ENCODE measurements around the gene DNTT. TPM values are rescaled to one million over a fixed set of nuclear protein-coding genes. Genes with fewer than 3 reads are reported as not detected.

DNTT gene
- total RNA-seq, 4 donors from 2014 or later = not detected

DNA sequence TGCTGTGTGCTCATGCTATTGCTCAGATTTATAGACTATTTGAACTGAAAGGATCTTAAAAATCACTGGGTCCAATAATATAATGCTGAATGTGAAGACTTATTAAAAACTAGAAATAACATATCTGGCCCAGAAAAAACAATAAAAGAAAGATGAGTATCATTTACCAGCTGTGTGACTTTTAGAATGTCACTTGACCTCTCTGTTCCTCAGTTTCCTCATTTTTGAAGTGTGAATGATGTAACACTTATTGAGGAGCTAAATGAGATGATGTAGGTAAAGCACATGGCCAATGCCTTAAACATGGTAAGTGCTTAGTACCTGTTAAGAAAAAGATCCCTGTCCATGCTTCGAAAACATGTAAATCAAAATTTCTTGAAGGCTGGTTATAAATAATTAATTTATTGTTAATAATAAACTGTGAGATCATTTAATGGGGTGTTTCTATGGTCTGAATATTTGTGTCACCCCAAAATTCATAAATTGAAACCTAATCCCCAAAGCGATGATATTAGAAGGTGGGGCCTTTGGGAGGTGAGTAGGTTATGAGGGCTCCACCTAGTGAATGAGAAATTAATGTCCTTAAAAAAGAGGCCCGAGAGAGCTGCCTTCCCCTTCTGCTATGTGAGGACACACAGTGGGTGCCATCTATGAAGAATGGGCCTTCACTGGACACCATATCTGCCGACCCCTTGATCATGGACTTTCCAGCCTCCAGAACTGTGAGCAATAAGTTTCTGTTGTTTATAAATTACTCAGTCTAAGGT lies 13.0 kb downstream of the DNTT start:
- H3K27me3 ChIP-seq = no peaks in the 10 kb centered on the region
- intact Hi-C loops (cut with DNase I) = no loop called here
- no peak overlapping the region for H3K4me3 ChIP-seq
- H3K4me1 ChIP-seq = no peaks in the 10 kb centered on the region
- DNase-seq (ENCODE audit: extremely low spot score) = no peak
- no peaks in the 10 kb centered on the region for H3K9me3 ChIP-seq
- H3K27ac ChIP-seq (replicated peaks in 1 of 4) = no peak overlapping the region
- WGBS = 94% methylated on average over 4 of the region's 4 CpGs
- H3K36me3 ChIP-seq = no peaks in the 10 kb centered on the region
- TF ChIP-seq, protein P1, sequence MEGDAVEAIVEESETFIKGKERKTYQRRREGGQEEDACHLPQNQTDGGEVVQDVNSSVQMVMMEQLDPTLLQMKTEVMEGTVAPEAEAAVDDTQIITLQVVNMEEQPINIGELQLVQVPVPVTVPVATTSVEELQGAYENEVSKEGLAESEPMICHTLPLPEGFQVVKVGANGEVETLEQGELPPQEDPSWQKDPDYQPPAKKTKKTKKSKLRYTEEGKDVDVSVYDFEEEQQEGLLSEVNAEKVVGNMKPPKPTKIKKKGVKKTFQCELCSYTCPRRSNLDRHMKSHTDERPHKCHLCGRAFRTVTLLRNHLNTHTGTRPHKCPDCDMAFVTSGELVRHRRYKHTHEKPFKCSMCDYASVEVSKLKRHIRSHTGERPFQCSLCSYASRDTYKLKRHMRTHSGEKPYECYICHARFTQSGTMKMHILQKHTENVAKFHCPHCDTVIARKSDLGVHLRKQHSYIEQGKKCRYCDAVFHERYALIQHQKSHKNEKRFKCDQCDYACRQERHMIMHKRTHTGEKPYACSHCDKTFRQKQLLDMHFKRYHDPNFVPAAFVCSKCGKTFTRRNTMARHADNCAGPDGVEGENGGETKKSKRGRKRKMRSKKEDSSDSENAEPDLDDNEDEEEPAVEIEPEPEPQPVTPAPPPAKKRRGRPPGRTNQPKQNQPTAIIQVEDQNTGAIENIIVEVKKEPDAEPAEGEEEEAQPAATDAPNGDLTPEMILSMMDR (IDR thresholded peaks at IDR 0.05) = no peak
- TF ChIP-seq EP300 (IDR thresholded peaks at IDR 0.05) (no peak), POLR2AphosphoS5 (IDR thresholded peaks at IDR 0.05) (no peak), POLR2A (IDR thresholded peaks at IDR 0.05; ENCODE audit: low read depth) (no peak)

DNA sequence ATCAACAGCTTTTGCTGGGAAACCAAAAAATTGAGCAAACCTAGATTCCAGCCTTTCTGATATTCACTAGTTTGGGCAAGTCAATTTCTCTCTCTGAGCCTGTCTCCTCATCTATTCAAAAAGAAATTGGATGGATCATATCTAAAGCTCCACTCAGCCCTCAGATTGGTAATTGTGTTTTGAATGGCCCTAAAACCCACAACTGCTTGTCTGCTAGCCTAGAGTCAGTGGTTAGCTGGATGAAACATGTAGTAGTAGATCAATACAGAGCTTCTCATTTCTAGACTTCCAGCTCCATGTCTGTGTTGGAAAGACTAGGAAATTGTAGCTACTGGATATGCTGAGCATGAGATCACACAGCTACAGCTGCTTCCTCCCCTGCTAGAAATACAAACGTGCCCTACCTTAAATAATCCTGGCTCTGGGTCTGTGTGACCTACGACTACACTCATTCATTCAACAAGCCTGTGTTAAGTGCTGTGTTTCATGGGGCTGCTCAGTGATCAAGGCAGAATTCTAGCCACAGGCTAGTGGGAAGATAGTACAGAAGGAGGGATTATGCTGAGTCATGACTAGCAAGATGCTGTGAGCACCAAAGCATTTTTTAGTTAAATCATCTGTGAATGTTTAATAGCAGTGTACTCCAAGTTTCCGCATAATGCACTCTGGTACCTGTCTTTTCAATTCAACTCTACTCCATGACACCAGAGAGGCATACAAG lies 15.7 kb downstream of the DNTT start:
- DNase-seq (ENCODE audit: extremely low spot score) = no peak
- 36% methylated on average over 3 of the region's 3 CpGs for WGBS
- Histone ChIP-seq H3K9me3 (no peaks in the 10 kb centered on the region), H3K36me3 (no peaks in the 10 kb centered on the region), H3K4me3 (no peak overlapping the region), H3K27me3 (peaks cover 0 to 6% (median 0%) of the 10 kb centered on the region in 4 donors), H3K4me1 (no peaks in the 10 kb centered on the region), H3K27ac (replicated peaks in 1 of 4) (no peak overlapping the region)
- no peak for TF ChIP-seq POLR2A (IDR thresholded peaks at IDR 0.05; ENCODE audit: low read depth)
- TF ChIP-seq, protein P1 (IDR thresholded peaks at IDR 0.05) = no peak
- TF ChIP-seq POLR2AphosphoS5 (IDR thresholded peaks at IDR 0.05) = no peak
- no peak for TF ChIP-seq EP300 (IDR thresholded peaks at IDR 0.05)
- intact Hi-C loops (cut with DNase I) = no loop called here

DNA sequence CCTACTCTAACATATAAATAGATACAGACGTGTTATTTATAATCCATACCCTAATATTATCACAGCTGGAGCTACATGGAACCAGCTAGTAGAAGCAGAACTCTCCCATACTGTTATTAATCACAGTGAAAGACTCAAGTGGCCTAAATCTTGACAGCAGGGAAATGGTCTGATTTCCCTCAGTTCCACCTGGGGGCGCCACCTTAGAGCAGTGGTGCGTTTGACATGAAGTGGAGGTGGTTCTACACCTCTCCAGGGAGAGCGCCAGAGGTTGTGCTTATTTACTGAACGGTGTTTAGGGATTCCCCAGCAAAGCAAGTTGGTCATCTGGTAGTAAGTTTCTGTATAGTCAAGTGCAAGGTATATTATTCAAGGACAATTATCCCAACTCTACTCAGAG lies 17.6 kb downstream of the DNTT start:
- TF ChIP-seq EP300 (IDR thresholded peaks at IDR 0.05) = no peak
- no peaks in the 10 kb centered on the region for H3K4me1 ChIP-seq
- no peak overlapping the region for H3K27ac ChIP-seq (replicated peaks in 1 of 4)
- H3K9me3 ChIP-seq = no peaks in the 10 kb centered on the region
- peaks cover 0 to 18% (median 0%) of the 10 kb centered on the region in 4 donors for H3K27me3 ChIP-seq
- no peak overlapping the region for H3K4me3 ChIP-seq
- WGBS = 50% methylated on average over 5 of the region's 5 CpGs
- no peak for DNase-seq (ENCODE audit: extremely low spot score)
- intact Hi-C loops (cut with DNase I) = no loop called here
- no peaks in the 10 kb centered on the region for H3K36me3 ChIP-seq

DNA sequence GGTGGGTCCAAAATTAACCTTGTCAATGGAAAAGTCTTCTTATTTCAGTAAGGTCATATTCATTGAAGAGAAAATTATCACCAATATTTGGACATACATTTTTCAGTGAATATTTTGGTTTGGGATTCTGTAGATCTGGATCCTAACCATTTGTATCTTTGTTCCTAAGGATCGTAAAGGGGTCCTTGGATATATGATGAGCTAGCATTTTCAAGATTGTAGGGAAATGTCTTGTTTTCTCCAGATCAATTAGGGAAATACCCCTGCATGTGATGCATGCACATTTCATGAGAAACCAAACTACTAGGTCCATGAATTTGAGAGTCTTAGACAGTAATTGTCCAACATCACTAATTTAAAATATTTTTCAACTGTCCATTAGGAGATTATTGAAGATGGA lies 18.0 kb downstream of the DNTT start:
- Histone ChIP-seq H3K27ac (replicated peaks in 1 of 4) (no peak overlapping the region), H3K9me3 (no peaks in the 10 kb centered on the region), H3K4me3 (no peak overlapping the region), H3K27me3 (peaks cover 0 to 18% (median 0%) of the 10 kb centered on the region in 4 donors), H3K36me3 (no peaks in the 10 kb centered on the region), H3K4me1 (no peaks in the 10 kb centered on the region)
- DNase-seq (ENCODE audit: extremely low spot score) = no peak
- WGBS = 83% methylated on average over 1 of the region's 1 CpG
- no peak for TF ChIP-seq EP300 (IDR thresholded peaks at IDR 0.05)
- TF ChIP-seq, protein P1 (IDR thresholded peaks at IDR 0.05) = no peak
- no peak for TF ChIP-seq POLR2AphosphoS5 (IDR thresholded peaks at IDR 0.05)
- no peak for TF ChIP-seq POLR2A (IDR thresholded peaks at IDR 0.05; ENCODE audit: low read depth)
- intact Hi-C loops (cut with DNase I) = no loop called here

DNA sequence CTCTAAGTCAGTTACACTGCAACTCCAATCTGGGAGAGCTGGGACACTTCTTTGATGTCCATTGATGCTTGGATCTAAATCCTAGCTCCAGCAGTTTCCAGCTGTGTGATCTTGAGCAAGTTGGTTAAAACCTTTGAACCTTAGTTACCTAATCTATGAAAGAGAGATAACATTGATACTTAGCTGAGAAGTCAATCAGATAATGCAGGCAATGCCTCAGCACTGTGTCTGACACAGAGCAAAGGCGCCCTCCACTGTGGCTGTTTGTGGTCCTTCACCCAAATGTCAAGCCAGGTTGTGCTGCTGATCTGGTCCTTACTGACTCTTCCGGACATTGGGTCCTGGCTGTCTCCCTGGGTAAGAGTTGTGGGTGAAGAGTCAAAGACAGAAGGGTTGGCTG lies 20.2 kb downstream of the DNTT start:
- no peak for DNase-seq (ENCODE audit: extremely low spot score)
- H3K27me3 ChIP-seq = peaks cover 0 to 18% (median 0%) of the 10 kb centered on the region in 4 donors
- H3K9me3 ChIP-seq = no peaks in the 10 kb centered on the region
- H3K36me3 ChIP-seq = no peaks in the 10 kb centered on the region
- intact Hi-C loops (cut with DNase I) = no loop called here
- no peak overlapping the region for H3K27ac ChIP-seq (replicated peaks in 1 of 4)
- WGBS = 100% methylated on average over 1 of the region's 2 CpGs
- H3K4me3 ChIP-seq = no peak overlapping the region
- no peaks in the 10 kb centered on the region for H3K4me1 ChIP-seq
- TF ChIP-seq POLR2A (IDR thresholded peaks at IDR 0.05; ENCODE audit: low read depth) (no peak), EP300 (IDR thresholded peaks at IDR 0.05) (no peak), POLR2AphosphoS5 (IDR thresholded peaks at IDR 0.05) (no peak)
- TF ChIP-seq, protein P1 (IDR thresholded peaks at IDR 0.05) = no peak

All from esophagus muscularis mucosa (tissue), 4 donors.